Thyroid gland (tissue), 4 donors: ENCODE data around the gene CNTD1. TPM values are rescaled to one million over a fixed set of nuclear protein-coding genes. Genes with fewer than 3 reads are reported as not detected.

Experiments used
- DNase-seq, 2 donors: peaks; one replicate each; pipeline ENCODE4 v3.0.0-alpha.2; 2019
- H3K27ac ChIP-seq, 3 donors: fragments of 200-600 bp; sonication (generic); 1 replicate in 2 of 3; 2 replicates in 1 of 3; pipeline ENCODE4 v1.5.1; 2016 to 2019; ENCODE audit warnings: mild to moderate bottlenecking in 1 of 3, moderate library complexity in 1 of 3
- H3K27me3 ChIP-seq: fragments of 200-600 bp; sonication (generic); one replicate; pipeline ENCODE4 v1.5.1; 2019
- H3K36me3 ChIP-seq, 2 donors: fragments of 200-600 bp; sonication (generic); one replicate each; pipeline ENCODE4 v1.5.1; 2016 to 2019
- H3K4me1 ChIP-seq, 2 donors: fragments of 200-600 bp; sonication (generic); one replicate each; pipeline ENCODE4 v1.5.1; 2017 to 2019
- H3K4me3 ChIP-seq, 3 donors: fragments of 200-600 bp; sonication (generic); replicated peaks in 1 of 3; 1 replicate in 2 of 3; 2 replicates in 1 of 3; pipeline ENCODE4 v1.5.1; 2016; ENCODE audit warnings: mild to moderate bottlenecking in 1 of 3
- H3K9me3 ChIP-seq: fragments of 200-600 bp; sonication (generic); one replicate; pipeline ENCODE4 v1.5.1; 2017
- POLR2A ChIP-seq, 2 donors: fragments of 450-650 bp; IDR thresholded peaks; one replicate each; pipeline ENCODE4 v1.6.1; 2017; ENCODE audit warnings: antibody characterized with exemption in 2 of 2, mild to moderate bottlenecking in 2 of 2, moderate library complexity in 1 of 2
- WGBS, 2 donors: methylation state at CpG; one replicate each; pipeline ENCODE4 v1.1.5; 2017; 5-methylcytosine and 5-hydroxymethylcytosine counted together
- intact Hi-C: fragments of 100-400 bp; cut with DNase I; formaldehyde crosslinking; loops from one replicate; pipeline ENCODE4 v1.15.1; 2023
- total RNA-seq, 4 donors: library from RNA; depleted of rRNA; stranded (reverse); fragments of >200 nt; gene quantifications; one replicate each; pipeline ENCODE4 v1.2.3, GENCODE V29; 2016
- TF ChIP-seq, protein P1 (sequence below), 6 experiments: fragments of 200-600 bp in 3 of 6; fragments of 450-650 bp in 3 of 6; sonication (generic) in 3 of 6; IDR thresholded peaks; one replicate each; pipeline ENCODE4 v1.5.1; 2016 to 2019; ENCODE audit warnings: antibody characterized with exemption in 6 of 6, mild to moderate bottlenecking in 2 of 6, inconsistent platforms in 1 of 6, moderate library complexity in 1 of 6

The CNTD1 gene
- total RNA-seq, 4 donors from 2014 or later = 0.27 TPM; not detected in 3

DNA sequence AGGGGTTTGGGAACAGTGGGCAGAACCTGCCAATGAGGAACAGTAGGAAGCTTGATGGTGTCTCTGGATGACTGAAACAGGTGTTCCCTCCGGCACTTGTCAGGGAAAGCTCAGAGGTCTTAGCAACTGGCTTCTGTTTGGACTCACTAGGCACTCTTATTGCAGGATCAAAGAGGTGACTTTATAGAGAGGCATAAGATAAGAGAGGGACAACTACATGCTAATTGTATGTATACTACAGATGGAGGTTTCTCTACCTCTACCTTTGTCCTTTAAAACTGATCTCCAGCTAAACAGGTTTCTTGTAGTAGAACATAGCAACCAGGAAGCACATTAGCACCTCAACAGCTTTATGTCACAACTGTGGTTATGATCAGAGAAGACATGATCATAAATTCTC lies 7.6 kb downstream of the CNTD1 start:
- no peak for TF ChIP-seq POLR2A (IDR thresholded peaks at IDR 0.05)
- TF ChIP-seq, protein P1, sequence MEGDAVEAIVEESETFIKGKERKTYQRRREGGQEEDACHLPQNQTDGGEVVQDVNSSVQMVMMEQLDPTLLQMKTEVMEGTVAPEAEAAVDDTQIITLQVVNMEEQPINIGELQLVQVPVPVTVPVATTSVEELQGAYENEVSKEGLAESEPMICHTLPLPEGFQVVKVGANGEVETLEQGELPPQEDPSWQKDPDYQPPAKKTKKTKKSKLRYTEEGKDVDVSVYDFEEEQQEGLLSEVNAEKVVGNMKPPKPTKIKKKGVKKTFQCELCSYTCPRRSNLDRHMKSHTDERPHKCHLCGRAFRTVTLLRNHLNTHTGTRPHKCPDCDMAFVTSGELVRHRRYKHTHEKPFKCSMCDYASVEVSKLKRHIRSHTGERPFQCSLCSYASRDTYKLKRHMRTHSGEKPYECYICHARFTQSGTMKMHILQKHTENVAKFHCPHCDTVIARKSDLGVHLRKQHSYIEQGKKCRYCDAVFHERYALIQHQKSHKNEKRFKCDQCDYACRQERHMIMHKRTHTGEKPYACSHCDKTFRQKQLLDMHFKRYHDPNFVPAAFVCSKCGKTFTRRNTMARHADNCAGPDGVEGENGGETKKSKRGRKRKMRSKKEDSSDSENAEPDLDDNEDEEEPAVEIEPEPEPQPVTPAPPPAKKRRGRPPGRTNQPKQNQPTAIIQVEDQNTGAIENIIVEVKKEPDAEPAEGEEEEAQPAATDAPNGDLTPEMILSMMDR (IDR thresholded peaks at IDR 0.05) = no peak
- intact Hi-C loops = no loop called here
- no peaks in the 10 kb centered on the region for H3K27me3 ChIP-seq
- peaks cover 11 to 14% of the 10 kb centered on the region in 2 donors for H3K36me3 ChIP-seq
- H3K9me3 ChIP-seq = no peaks in the 10 kb centered on the region
- DNase-seq = no peak
- no peak overlapping the region for H3K27ac ChIP-seq
- 92 to 93% methylated on average over 1 of the region's 1 CpG for WGBS, 2 donors
- no peaks in the 10 kb centered on the region for H3K4me1 ChIP-seq
- H3K4me3 ChIP-seq = no peak overlapping the region

DNA sequence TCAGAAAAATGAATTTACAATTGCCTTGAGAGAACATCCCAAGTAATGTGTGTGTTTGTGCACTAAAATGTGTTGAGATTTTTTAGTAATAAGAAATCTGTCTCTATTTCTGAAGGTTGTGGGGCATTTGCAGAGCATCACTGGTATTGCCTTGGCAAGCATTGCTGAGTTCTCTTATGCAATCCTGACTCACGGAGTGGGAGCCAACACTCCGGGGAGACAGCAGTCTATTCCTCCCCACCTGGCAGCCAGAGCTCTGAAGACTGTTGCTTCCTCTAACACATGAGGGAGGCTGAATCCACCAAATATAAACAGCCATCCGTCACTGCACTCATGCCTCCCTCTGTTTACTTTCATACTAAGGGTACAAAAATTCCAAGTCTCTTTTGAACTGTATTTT lies 10.6 kb downstream of the CNTD1 start:
- no peak for TF ChIP-seq POLR2A (IDR thresholded peaks at IDR 0.05)
- TF ChIP-seq, protein P1 (IDR thresholded peaks at IDR 0.05) = no peak
- H3K27ac ChIP-seq = no peak overlapping the region
- no peak overlapping the region for H3K4me3 ChIP-seq
- WGBS, 2 donors = 46 to 81% methylated on average over 3 of the region's 3 CpGs
- peaks cover 23 to 31% of the 10 kb centered on the region in 2 donors for H3K36me3 ChIP-seq
- no peaks in the 10 kb centered on the region for H3K4me1 ChIP-seq
- intact Hi-C loops = no loop called here
- DNase-seq = no peak
- H3K27me3 ChIP-seq = no peaks in the 10 kb centered on the region
- no peaks in the 10 kb centered on the region for H3K9me3 ChIP-seq

DNA sequence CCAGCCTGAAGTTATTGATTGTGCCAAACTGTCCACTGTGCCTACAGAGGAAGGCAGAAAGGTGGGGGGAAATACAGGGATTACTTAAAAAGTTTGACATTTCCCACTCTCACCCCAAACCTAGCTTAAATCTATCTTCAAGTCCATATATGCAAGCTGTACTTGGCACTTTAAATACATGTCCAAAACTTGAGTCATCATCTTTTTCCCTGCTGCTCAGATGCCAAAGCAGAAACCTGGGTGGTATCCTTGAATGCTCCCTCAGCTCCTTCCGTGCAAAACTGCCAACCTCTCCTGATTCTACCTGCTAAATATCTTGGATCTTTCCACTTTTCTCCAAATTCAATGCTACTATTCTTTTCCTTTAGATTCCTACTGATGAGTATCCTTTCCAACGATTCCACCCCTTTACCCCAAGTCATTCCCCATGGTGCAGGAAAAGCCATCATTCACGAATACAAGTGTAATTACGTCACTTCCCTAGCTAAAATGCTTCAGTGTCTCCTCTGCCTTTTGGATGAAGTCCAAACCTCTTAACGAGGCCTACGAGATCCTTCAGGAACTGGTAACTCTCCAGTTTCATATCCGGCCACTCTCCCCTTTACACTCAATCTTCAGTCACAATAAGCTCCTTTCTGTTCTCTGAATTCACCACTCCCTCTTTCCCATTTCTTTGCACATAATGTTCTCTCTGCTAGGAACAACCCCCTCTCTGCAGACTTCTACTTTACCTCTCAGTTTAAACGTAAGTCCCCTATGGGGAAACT lies 16.2 kb downstream of the CNTD1 start:
- Histone ChIP-seq H3K9me3 (no peaks in the 10 kb centered on the region), H3K27me3 (no peaks in the 10 kb centered on the region), H3K36me3 (peaks cover 67 to 69% of the 10 kb centered on the region in 2 donors), H3K4me3 (no peak overlapping the region), H3K4me1 (peaks cover 0 to 5% of the 10 kb centered on the region in 2 donors), H3K27ac (peak overlapping the region in 2 of 3 donors; percentile 12 to 49)
- intact Hi-C loops = no loop called here
- DNase-seq = peak; percentile 15
- WGBS, 2 donors = 33 to 37% methylated on average over 8 of the region's 8 CpGs
- TF ChIP-seq, protein P1 (IDR thresholded peaks at IDR 0.05) = no peak
- TF ChIP-seq POLR2A (IDR thresholded peaks at IDR 0.05) = no peak

DNA sequence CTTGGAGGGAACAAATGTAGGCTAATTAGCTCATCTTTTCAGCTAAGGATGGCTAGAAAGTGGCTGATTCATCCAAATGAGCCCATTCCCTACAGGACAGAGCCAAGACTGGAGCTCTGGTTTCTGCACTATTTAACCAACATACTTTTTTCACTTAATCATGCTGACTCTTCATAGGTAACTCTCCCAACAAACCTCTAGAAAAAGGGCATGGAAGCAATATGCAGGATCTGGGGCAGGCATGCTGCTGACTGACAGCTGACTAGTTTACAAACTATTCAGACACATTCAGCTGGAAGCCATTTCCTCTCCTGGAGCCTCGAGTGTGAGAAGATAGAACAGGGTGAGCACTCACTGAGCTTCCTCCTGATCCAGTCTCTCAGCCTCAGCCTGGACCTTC lies 19.2 kb downstream of the CNTD1 start:
- Histone ChIP-seq H3K4me1 (peaks cover 0 to 8% of the 10 kb centered on the region in 2 donors), H3K27me3 (no peaks in the 10 kb centered on the region), H3K36me3 (peaks cover 50 to 52% of the 10 kb centered on the region in 2 donors), H3K4me3 (no peak overlapping the region), H3K9me3 (no peaks in the 10 kb centered on the region), H3K27ac (no peak overlapping the region)
- TF ChIP-seq, protein P1 (IDR thresholded peaks at IDR 0.05) = no peak
- TF ChIP-seq POLR2A (IDR thresholded peaks at IDR 0.05) = no peak
- DNase-seq = no peak
- WGBS, 2 donors = 85 to 87% methylated on average over 1 of the region's 1 CpG
- intact Hi-C loops = no loop called here

DNA sequence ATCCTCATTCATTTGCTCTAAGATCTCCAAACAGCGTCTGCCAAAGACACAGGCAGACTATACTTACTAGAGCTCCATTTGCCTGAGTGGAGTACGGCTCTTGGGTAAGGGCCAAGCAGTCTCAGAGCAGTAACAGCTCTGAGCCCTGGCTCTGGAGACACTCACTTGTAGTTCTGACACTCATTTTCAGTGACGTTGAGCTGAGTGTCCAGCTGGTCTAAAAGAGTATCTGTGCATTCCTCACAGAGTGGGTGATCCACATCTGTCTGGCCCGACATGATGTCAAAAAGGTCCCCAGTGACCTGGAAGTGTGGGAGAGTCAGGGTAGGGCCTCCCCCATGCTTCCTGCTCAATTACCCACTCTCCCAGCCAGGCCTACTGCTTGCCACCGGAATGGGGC lies 19.7 kb downstream of the CNTD1 start:
- Histone ChIP-seq H3K27ac (no peak overlapping the region), H3K9me3 (no peaks in the 10 kb centered on the region), H3K4me1 (peaks cover 4 to 13% of the 10 kb centered on the region in 2 donors), H3K27me3 (no peaks in the 10 kb centered on the region), H3K4me3 (no peak overlapping the region), H3K36me3 (peaks cover 45 to 52% of the 10 kb centered on the region in 2 donors)
- DNase-seq = no peak
- WGBS, 2 donors = 84 to 94% methylated on average over 4 to 5 of the region's 5 CpGs
- intact Hi-C loops = no loop called here
- no peak for TF ChIP-seq POLR2A (IDR thresholded peaks at IDR 0.05)
- TF ChIP-seq, protein P1 (IDR thresholded peaks at IDR 0.05) = no peak
